COLO668 (cell line): ENCODE data around the gene VSTM2L.

ENCODE experiments used
- DNase-seq: peaks from one replicate; lab custom pipeline; 2025; ENCODE audit not compliant: unreplicated experiment; lab: John Stamatoyannopoulos, UW

Gene VSTM2L

DNA sequence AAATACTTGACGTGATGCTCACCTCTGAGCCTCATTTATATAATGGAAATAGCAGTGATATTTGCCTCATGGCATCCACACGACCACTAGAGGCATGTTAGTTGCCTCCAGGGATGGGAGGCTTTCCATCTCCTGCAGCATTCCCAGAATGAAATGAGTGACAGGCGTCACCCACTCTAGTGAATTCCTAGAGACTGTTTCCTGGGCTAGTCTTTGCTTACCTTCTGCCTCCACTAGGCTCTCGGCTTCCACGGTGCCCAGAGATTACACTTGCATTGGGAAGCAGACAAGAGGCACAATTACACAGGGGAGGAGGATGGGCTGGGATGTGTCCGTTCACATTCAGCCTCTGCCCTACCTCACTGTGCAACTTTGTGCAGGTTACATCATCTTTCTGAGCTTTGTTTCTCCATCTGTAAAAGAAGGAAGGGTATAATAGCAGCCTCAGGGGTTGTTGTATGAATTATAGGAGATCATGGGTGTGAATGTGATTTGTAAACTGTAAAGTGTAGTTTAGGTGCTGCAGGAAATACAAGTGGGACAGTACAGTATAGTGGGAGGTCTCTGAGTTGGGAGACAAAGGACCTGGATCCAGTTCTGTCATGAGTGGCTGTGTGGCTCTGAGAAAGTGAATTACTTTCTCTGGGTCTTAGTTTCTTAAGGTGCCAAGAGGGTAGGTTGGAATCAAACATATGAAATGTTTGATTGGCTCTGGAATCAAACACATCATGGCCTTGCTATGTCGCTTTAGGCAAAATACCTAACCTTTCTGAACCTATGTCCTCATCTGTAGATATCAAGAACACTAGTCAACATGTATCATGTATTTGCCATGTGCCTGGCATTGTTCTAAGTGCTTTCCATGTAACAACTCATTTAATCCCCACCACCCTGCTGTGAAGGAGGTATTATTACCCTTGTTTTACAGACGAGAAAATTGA lies 3.6 kb upstream of the VSTM2L start:
- DNase-seq = no peak

DNA sequence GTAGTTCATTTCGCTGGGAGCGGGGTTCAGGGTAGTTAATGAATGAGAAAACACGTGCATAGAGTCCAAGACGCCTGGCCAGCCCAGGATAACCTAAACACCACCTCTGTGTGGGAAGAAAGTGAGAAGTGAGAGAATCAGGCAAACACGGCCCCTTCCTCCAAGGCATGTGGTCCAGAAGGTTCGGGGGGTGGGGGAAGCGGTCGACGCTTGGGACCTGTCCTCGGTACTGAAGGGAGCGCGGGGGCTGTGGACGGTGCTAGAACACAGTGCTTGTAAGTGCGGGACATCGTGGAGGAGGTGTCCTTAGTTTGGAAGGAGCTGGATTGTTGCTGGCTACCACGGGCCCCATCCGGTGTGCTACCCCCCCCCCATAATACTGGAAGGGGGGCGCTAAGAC lies 1.7 kb upstream of the VSTM2L start:
- DNase-seq = no peak

DNA sequence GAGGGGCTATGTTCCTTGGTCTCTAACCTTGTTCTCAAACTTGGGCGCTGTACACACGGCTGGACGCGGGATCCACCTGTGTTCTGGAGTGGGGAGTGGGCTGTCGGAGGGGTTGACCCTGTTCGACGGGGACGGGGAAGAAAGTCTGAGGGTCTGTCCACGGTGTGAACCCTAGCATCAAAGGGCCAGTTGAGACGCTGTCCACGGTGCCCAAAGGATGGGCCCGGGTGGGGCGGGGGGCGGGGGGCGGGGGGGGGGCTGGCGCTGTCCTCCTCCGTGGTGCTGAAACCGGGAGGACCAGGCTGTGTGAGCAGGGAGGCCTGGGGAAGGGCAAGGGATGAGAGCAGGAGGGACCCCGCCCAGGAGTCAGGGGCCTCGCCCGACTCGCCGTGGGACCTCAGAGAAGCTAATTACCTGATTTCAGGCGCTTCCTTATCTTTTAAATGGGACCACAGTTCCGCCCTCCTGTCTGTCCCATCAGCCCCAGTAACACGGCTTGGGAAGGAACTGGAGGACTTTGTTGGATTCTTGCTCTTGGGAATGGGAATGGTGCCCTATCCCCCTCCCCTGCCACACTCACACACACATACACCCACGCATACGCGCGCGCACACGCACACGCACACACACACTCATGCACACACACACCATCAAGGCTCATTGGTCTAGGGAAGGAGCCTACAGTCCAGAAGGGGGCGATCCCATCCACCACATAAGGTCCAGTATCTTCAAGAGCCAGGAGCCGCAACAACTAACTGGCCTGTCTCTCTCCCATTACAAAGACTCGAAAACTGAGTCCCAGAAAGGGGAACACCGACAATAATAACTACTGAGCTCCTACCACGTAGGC lies 1.0 kb upstream of the VSTM2L start:
- DNase-seq = peak; percentile 74

DNA sequence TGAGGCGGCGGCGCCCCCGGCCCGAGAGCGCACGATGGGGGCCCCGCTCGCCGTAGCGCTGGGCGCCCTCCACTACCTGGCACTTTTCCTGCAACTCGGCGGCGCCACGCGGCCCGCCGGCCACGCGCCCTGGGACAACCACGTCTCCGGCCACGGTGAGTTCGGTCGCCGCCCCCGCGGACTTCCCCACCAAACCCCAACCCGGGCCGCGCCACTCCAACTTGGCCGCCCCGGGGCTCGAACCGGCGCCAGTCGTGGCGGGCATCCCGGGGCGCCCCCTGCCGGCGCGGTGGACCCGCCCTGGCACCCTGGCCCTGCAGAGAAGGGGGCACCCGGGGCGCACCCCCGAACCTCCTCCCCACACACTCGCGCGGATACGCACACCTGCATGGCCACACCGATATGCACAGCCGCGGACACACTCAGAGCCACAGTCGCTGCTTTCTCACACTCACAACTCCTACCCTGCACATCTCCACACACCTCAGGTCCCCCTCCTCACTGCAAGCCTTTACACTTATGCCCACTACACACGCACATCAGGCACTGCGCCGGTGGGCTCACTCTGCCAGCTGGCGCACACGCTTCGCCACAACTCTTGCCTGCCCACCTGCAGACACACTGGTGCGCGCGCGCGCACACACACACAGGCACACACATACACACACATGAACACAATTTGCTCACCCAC lies 535 bp downstream of the VSTM2L start:
- no peak for DNase-seq

DNA sequence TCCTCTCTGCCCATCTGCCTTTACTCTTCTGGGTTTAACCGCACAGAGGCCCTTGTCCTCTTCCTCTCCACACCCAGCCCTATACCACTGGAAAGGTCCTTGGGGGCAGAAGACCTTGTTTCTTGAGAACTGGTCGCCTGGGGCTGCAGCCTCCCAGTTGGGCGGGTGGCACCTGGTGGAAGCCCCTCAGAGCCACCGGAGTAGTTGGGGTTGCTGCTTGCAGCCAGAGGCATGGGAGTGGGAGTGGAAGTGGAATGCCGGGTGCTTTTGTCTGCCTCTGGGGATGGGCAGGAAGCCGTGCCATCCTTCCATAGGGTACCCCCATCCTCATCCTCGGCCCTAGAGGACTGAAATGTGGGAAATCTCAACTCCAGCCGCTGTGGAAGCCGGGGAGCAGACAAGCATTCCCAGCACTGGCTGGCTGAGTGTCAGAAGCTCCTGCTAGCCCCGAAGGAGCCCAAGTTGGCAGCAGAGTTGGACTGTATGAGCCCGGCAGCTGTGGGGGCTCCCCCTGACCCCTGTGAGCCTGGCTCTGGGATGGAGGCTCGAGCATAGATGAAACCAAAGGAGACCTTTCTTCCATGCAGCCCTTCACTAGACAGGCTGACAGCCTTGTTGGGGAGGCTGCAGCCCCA lies 1.2 kb downstream of the VSTM2L start:
- no peak for DNase-seq

DNA sequence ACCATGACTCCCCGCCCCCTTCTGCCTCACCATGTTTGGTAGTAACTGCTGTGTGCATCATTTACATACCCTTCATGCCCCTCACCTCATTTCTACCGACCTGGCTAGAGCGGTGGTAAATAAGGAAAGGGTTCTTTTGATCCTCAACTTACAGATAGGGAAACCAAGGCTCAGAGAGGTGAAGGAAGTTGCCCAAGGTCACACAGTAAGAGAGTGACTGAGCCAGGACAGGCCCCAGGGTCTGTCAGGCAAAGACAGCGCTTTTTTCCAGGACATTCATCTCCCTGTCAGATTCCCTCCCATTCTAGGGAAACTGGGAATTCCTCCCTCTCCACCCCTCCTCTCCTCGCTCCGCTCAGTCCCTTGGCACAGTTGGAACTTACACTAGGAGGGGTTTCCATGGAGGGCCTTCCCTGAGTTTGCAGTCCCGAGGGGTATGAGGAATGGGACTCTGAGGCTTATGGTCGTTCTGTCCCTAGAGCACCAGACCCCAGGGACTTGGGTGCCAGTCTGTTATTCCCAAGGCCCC lies 2.0 kb downstream of the VSTM2L start:
- DNase-seq = no peak

DNA sequence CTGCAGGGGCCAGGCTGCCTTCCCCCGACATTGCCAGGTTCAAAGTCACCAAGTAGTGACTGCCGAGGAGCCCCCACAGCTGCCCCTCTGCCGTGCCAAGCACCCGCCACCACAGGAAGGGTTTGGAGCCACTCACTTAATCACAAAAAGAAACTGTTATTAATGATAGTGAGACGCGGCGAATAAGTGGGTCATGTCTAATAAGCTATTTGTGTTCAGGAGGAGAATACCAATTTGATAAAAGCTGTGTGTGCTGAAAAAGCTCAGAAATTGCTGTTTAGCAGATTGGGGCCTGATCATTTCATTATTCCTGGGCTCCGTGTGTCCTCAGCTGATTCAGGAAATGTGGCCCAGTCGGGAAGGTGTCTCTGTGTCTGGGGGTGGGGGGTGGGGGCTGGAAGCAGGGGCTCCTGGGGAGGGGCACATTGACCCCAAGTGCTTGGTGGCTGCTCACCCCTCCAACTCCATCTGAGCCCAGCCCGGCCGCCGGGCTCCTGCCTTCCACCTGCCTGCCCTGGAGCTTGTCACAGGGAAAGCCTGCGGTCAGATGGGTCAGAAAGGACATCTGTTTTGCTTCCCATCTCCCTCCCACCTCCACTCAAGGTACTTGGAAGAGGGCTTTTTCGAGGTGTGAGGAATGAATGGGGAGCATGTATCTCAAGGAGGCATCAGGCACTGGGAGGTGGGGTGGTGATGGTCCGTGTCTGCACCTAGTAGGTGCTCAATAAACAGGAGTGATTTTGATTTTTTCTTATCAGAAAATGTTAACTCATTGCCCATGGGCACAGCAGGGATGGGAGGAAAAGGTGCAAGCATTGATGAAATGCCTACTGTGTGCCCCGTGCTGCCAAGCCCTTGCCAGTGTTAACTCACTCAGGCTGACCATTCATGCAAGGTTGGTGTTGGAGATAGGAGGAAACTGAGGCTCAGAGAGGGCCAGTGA lies 3.0 kb downstream of the VSTM2L start:
- no peak for DNase-seq

DNA sequence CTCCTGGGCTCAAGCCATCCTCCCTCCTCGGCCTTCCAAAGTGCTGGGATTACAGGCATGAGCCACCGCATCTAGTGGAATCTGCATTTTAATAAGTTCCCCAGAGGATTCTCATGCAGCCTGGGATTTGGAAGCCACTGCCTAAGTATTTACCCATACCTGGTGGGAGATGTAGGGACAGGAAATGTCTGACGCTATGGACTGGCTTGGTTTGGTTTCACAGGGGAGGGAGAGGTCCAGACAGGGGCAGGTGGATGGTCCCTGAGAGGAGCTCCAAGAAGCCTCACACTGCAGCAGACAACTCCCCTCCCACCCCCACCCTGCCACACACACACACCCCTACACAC lies 4.4 kb downstream of the VSTM2L start:
- no peak for DNase-seq

DNA sequence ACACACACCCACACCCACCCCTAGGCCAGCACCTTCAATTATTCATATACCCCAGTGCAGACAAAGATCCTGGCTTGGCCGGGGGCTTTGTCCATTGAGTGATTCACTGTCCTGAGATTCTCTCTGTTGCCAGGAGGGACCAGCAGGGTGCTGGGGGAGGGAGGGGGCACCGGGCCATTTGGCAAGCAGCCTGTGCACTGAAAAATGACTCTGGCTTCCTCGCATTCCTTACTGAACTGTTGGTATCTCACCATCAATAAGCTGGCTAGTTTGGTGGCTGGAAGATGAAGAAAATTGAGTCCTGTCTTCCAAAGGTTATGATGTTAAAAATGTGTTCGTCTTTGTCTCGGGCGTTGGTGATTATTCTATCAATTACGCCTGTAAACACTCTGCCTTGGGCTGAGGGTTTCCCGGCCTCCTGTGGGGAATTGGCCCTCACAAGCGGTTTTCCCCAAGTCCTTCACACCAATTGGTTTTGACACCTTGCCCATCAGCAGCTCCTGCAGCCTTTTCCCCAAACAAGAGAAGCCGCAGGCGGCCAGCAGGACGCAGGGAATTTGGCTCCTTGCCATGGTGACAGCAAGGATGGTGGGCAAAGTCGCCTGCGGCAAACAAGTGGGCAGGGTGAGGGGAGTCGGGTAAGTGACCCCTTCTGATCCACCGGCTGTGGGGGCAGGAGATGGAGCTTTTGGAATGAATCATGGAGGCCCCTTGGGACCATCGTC lies 4.9 kb downstream of the VSTM2L start:
- DNase-seq = peak; percentile 53

DNA sequence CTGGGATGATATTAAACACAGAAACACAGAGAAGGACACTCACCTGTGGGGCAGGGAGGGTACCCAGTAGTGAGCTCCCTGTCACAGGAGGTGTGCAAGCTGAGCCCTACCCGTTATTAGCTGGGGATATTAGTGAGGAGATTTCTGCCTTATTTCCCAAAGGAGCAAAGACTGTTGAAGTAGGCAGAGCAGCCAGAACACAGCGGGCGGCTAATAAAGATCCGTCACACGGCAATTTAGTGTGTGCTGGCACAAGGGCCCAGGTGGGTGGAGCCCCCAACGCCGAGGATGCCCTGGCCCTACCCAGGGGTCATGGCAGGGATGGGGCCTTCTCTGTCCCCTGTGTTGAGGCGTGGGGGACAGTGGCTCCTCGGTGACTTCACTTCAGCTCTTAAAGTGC lies 8.3 kb downstream of the VSTM2L start:
- DNase-seq = no peak

DNA sequence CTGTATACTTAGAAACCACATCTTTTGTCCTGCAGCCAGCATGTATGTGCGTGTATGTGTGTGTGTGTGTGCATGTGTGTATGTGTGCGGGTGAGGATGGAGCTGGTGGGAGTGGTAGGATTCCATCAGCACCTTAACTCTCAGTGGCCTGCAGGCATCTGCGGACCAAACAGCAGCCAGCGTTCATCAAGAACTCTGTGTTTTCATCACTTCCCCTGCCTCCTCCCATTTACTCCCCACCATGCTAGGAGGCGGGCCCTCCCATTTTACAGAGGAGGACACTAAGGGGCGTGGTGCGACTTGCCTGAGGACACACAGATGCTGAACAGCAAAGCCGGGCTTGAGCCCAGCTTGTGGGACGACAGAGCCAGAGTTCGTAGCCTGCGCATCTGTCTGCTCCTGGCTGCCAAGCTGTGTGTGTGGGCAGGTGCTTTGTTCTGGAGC lies 8.9 kb downstream of the VSTM2L start:
- DNase-seq = peak; percentile 10

DNA sequence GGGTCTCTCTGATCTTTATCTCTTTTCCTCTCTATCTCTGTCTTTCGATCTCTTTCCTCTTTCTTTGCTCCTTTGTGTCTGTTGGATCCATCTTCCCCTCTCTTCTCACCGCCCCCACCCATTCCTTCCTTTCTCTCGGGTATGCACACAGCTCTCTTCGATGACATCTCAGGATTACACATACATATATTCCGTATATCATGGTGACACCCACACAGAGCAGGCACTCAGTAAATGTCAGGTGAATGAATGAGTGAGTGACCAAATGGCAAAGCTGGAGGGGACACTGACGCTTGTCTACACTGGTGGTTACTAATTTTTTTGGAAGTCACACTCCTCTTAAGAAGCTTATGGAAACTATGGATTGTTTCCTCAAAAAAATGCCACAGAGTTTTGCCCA lies 9.9 kb downstream of the VSTM2L start:
- no peak for DNase-seq

DNA sequence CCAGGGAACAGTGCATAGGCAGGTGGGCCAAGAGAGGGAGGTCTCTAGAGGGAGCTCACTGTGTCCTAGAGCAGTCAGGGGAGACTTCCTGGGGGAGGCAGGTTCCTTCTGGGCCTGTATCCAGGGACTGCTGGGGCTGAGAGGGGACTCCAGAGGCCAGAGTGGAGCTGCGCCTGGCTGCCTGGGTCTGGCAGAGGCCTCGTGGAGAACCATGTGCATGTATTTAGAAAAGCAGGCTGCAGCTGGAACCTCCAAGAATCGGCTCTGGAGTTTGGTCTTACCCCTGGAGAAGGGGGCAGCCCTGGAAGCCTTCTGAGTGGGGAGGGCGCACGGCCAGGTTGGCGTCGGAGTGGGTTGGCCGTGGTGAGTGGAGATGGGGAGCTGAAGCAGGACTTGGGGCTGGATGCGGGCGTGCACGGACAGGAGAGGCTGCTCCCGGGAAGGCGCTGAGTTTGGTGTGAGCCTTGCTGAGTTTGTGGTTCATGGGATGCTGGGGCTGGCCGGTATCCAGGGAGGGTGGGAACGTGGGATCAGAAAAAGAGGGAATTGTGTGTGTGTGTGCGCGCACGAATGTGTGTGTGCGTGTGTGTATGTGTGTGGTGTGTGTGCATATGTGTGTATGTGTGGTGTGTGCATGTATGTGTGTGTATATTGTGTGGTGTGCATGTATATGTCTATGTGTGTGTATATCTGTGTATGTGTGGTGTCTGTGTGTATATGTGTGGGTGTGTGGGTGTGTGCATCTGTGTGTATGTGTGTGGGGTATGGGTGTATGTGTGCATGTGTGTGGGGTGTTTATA lies 10.8 kb downstream of the VSTM2L start:
- no peak for DNase-seq

DNA sequence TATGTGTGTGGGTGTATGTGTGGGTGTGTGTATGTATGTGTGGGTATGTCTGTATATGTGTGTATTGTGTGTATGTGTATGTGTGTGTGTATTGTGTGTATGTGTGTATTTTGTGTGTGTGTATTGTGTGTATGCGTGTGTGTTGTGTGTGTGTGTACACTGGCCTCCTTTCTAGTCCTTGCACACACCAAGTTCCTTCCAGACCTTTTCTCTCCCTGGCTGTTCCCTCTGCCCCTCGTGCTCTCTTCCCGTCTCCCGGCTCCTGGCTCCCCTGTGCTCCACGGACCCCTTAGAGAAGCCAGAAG lies 11.4 kb downstream of the VSTM2L start:
- DNase-seq = no peak

DNA sequence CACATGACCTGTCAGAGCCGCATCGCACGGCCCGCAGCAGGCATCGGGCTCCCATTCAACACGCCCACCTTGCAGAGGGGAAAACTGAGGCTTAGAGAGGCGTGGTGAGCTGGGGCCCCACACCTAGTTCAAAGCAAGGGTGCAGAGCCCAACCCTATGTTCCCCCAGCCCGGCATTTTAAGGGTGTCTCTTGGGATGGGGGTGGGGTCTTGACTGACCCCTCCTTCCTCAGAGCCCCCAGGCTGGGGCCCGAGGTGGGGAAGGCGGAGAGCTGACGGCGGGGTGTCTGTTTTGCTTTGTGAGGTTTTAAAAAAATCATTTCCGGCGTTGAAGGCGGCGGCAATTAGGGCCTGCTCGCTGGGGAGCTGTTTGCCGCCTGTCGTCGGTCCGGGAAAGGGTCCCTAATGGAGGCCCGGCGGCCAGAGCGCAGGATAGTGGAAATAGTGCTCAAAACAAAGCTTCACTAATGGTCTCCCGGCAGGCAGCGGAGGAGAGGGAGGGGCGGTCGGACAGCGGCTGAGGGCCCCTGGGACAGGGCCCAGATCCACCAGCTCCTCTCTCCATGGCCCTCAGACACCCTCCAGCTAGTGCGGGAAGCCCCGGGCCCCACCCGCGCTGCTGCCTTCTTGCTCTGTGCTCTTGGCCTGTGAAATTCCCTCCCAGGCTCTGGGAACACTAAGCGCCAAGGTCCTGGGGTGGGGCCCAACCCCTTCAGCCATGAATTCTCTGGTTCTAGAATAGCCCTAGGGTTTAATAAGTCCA lies 11.9 kb downstream of the VSTM2L start:
- peak; percentile 19 for DNase-seq

DNA sequence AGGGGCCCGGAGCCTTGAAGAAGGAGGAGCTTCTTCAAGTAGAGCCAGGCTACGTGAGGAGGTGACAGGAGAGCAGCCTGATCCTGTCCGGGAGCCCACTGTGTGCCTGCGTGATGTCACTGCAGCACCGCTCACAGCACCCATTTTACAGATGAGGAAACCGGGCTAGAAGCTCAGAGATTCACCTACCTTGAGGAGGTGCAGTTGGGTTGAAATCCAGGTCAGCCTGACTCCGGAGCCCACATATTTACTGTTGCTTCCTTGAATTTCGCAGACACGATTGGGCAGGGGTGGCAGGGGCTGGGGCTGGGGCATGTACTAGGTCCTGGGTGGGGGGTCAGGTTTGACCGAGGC lies 12.5 kb downstream of the VSTM2L start:
- no peak for DNase-seq

DNA sequence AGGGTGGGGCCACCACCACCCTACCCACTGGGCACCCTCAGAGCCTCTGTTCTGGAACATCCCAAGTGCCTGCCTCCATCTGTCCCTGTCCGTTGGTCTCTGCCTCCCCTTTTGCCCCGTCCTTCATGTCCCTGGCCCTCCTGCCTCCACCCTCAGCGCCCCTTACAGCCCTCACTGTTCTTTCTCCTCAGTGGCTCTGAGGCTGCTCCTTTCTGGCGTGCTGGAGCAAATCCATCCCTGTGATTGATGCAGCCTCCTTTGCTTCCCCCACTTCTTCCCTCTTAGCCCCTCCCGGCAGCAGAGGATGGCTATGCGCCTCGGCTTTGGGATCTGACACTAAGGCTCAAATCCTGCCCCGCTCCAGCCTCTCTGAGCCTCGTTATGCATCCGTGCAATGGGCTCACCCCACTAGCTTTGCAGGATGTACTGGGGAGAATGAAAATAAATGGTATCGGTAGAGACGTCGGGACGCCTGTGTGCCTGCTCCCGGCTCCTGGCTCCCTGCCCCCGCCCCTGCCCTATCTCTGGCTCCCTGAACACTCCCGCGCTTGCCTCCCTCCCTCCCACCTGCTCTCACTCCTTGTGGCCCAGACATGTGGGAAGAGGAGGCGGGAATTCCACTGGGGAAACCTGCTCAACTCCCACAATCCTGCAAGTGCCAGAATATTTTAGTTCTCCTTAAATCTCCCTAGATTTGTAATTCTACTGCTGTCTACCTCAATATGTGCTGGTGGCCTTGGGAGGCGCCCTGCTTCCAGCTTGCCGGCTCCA lies 13.1 kb downstream of the VSTM2L start:
- DNase-seq = peak; percentile 36
